Astrocyte (in vitro differentiated cells and primary cell): ENCODE data around the gene SPATC1L. TPM values are rescaled to one million over a fixed set of nuclear protein-coding genes. Genes with fewer than 3 reads are reported as not detected.

Source experiments
- DNase-seq: peaks from one replicate; pipeline ENCODE4 v3.0.0-alpha.2; 2010; ENCODE audit warnings: low read depth
- FAIRE-seq: peaks from 2 replicates; lab custom pipeline; 2011; peaks lifted over from hg19 to GRCh38; lab: Jason Lieb, UNC
- H2AFZ ChIP-seq: 2 replicates; pipeline ENCODE4 v1.6.0; 2012; ENCODE audit warnings: low read depth, low read length, inconsistent platforms
- H3K27ac ChIP-seq: 2 replicates; pipeline ENCODE4 v1.5.1; 2011; ENCODE audit warnings: low read depth, low read length, inconsistent platforms
- H3K27me3 ChIP-seq: 2 replicates; pipeline ENCODE4 v1.6.0; 2011; ENCODE audit warnings: low read length, inconsistent platforms; ENCODE audit not compliant: insufficient read depth
- H3K36me3 ChIP-seq: 2 replicates; pipeline ENCODE4 v1.5.1; 2011; ENCODE audit warnings: low read length, inconsistent platforms; ENCODE audit not compliant: insufficient read depth
- H3K4me1 ChIP-seq: 2 replicates; pipeline ENCODE4 v1.5.1; 2011; ENCODE audit warnings: low read length, inconsistent platforms; ENCODE audit not compliant: insufficient read depth
- H3K4me2 ChIP-seq: 2 replicates; pipeline ENCODE4 v1.6.0; 2012; ENCODE audit warnings: low read length, inconsistent platforms
- H3K4me3 ChIP-seq: 2 replicates; pipeline ENCODE4 v1.5.1; 2011; ENCODE audit warnings: low read depth, mild to moderate bottlenecking, low read length, inconsistent platforms; ENCODE audit not compliant: insufficient read depth
- H3K79me2 ChIP-seq: 2 replicates; pipeline ENCODE4 v1.6.0; 2012; ENCODE audit warnings: mild to moderate bottlenecking, low read length, inconsistent platforms; ENCODE audit not compliant: insufficient read depth
- H3K9ac ChIP-seq: 2 replicates; pipeline ENCODE4 v1.6.0; 2012; ENCODE audit warnings: mild to moderate bottlenecking, low read length, inconsistent platforms
- H3K9me3 ChIP-seq: 2 replicates; pipeline ENCODE4 v1.5.1; 2012; ENCODE audit warnings: low read depth, mild to moderate bottlenecking, low read length, inconsistent platforms; ENCODE audit not compliant: insufficient read depth
- H4K20me1 ChIP-seq: 2 replicates; pipeline ENCODE4 v1.6.0; 2012; ENCODE audit warnings: low read length, inconsistent platforms; ENCODE audit not compliant: insufficient read depth
- H3K27ac Mint-ChIP-seq: one replicate; pipeline ENCODE4 v1.8.0; 2021; ENCODE audit warnings: mild to moderate bottlenecking, mixed read lengths; ENCODE audit not compliant: unreplicated experiment
- H3K27me3 Mint-ChIP-seq: one replicate; pipeline ENCODE4 v1.8.0; 2021; ENCODE audit warnings: low read depth, mixed read lengths; ENCODE audit not compliant: unreplicated experiment
- H3K36me3 Mint-ChIP-seq: one replicate; pipeline ENCODE4 v1.8.0; 2021; ENCODE audit warnings: low read depth, mixed read lengths; ENCODE audit not compliant: unreplicated experiment
- H3K4me1 Mint-ChIP-seq: one replicate; pipeline ENCODE4 v1.8.0; 2021; ENCODE audit warnings: low read depth, mixed read lengths; ENCODE audit not compliant: unreplicated experiment
- H3K4me3 Mint-ChIP-seq: one replicate; pipeline ENCODE4 v1.8.0; 2021; ENCODE audit warnings: mild to moderate bottlenecking, moderate library complexity, mixed read lengths; ENCODE audit not compliant: unreplicated experiment
- H3K9me3 Mint-ChIP-seq: one replicate; pipeline ENCODE4 v1.8.0; 2021; ENCODE audit warnings: mild to moderate bottlenecking, mixed read lengths; ENCODE audit not compliant: unreplicated experiment
- EZH2 ChIP-seq: IDR thresholded peaks from 2 replicates; pipeline ENCODE4 v1.6.1; 2012; ENCODE audit warnings: mild to moderate bottlenecking, low read length, inconsistent platforms; ENCODE audit not compliant: insufficient read depth
- total RNA-seq: library from RNA; stranded (reverse); gene quantifications from 2 replicates; pipeline ENCODE4 v1.2.1, GENCODE V29; 2021
- TF ChIP-seq, protein P1 (sequence below): IDR thresholded peaks from 2 replicates; pipeline ENCODE4 v1.5.1; 2011; ENCODE audit warnings: low read depth, mild to moderate bottlenecking, inconsistent platforms, low read length, moderate library complexity; ENCODE audit not compliant: insufficient read depth

SPATC1L gene
- total RNA-seq, 1 donor from 2014 or later = 17.8 TPM

DNA sequence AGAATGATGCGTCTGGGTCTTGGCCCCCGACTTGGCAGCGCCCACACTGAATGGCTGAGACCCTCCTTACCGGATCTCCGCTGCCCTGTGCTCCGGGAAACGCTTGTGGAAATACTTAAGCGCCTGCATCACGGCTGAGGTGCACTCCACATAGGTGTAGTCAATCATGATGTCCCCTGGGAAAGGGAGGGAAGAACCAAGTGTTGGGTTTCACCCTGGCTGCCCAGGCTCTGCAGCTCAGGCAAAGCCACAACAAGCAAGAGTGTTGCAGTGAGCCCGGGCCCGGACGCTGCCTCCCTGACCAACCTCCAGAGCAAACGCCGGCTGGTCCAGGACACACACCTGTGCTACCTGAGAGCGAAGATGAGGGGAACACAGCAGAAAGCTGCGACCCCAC, 21.5 kb upstream of the SPATC1L start:
- Histone ChIP-seq H3K27me3 (no peaks in the 10 kb centered on the region), H3K4me2 (no peak overlapping the region), H3K9me3 (no peaks in the 10 kb centered on the region), H2AFZ (no peak overlapping the region), H3K9ac (no peak overlapping the region), H3K79me2 (no peaks in the 10 kb centered on the region), H3K4me1 (no peaks in the 10 kb centered on the region), H3K4me3 (no peak overlapping the region), H3K27ac (no peak overlapping the region), H3K36me3 (peaks cover 18% of the 10 kb centered on the region), H4K20me1 (peaks cover 4% of the 10 kb centered on the region)
- no peaks in the 10 kb centered on the region for H3K27me3 Mint-ChIP-seq
- H3K27ac Mint-ChIP-seq = no peak overlapping the region
- DNase-seq (no peak), FAIRE-seq (no peak)
- H3K36me3 Mint-ChIP-seq = peaks cover 13% of the 10 kb centered on the region
- H3K4me3 Mint-ChIP-seq = no peak overlapping the region
- H3K4me1 Mint-ChIP-seq = no peaks in the 10 kb centered on the region
- H3K9me3 Mint-ChIP-seq = no peaks in the 10 kb centered on the region
- TF ChIP-seq EZH2 = no peak
- TF ChIP-seq, protein P1, sequence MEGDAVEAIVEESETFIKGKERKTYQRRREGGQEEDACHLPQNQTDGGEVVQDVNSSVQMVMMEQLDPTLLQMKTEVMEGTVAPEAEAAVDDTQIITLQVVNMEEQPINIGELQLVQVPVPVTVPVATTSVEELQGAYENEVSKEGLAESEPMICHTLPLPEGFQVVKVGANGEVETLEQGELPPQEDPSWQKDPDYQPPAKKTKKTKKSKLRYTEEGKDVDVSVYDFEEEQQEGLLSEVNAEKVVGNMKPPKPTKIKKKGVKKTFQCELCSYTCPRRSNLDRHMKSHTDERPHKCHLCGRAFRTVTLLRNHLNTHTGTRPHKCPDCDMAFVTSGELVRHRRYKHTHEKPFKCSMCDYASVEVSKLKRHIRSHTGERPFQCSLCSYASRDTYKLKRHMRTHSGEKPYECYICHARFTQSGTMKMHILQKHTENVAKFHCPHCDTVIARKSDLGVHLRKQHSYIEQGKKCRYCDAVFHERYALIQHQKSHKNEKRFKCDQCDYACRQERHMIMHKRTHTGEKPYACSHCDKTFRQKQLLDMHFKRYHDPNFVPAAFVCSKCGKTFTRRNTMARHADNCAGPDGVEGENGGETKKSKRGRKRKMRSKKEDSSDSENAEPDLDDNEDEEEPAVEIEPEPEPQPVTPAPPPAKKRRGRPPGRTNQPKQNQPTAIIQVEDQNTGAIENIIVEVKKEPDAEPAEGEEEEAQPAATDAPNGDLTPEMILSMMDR = no peak

DNA sequence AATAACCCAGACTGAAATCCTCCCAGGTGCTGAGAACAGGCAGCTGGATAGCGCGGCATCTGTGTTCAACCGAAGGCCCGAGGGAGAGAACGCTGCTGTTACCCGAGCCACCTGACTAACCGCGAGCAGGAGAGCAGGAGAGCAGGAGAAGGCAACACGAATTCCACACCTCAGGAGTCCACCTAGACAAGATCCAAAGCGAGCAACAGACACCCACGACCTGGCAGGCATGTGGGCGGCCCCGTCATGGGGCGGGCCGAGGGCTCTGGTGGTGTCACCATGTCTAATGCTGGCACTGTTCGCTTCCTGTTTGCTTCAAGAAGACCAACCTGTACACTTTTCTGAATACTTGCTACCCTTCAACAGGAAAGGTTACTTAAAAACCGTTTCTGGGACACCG, 20.9 kb upstream of the SPATC1L start:
- no peak overlapping the region for H3K27ac Mint-ChIP-seq
- H3K27ac ChIP-seq = no peak overlapping the region
- no peaks in the 10 kb centered on the region for H3K79me2 ChIP-seq
- H3K27me3 ChIP-seq = no peaks in the 10 kb centered on the region
- FAIRE-seq (no peak), DNase-seq (no peak)
- H3K4me1 Mint-ChIP-seq = no peaks in the 10 kb centered on the region
- TF ChIP-seq EZH2 = no peak
- TF ChIP-seq, protein P1 = no peak
- H3K4me3 ChIP-seq = no peak overlapping the region
- no peaks in the 10 kb centered on the region for H3K27me3 Mint-ChIP-seq
- H3K4me3 Mint-ChIP-seq = no peak overlapping the region
- no peaks in the 10 kb centered on the region for H3K9me3 ChIP-seq
- H3K4me1 ChIP-seq = no peaks in the 10 kb centered on the region
- H3K36me3 Mint-ChIP-seq = peaks cover 12% of the 10 kb centered on the region
- H4K20me1 ChIP-seq = no peaks in the 10 kb centered on the region
- H3K36me3 ChIP-seq = peaks cover 21% of the 10 kb centered on the region
- H3K4me2 ChIP-seq = no peak overlapping the region
- H3K9ac ChIP-seq = no peak overlapping the region
- H3K9me3 Mint-ChIP-seq = no peaks in the 10 kb centered on the region
- H2AFZ ChIP-seq = no peak overlapping the region

DNA sequence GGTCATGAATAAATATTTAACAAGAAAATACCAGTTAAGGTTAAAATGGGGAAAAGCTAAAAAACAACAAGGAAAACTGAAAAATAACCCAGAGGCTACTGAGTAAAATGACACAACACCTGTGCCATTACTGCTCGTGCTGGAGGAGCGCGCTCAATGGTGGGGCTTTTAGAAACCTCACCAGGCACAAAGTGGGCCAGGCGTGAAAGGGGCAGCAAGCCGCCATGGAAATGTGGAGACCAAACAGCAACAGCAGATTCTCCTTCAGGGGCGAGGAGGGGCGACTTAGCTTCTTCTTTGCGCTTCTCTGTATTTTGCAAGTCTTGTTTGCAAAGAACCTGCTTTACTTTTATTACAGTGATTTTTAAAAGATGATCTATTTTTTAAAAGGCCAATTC, 18.9 kb upstream of the SPATC1L start:
- H3K27ac Mint-ChIP-seq = no peak overlapping the region
- no peaks in the 10 kb centered on the region for H3K4me1 ChIP-seq
- H3K9me3 ChIP-seq = no peaks in the 10 kb centered on the region
- H3K36me3 ChIP-seq = peaks cover 32% of the 10 kb centered on the region
- H3K36me3 Mint-ChIP-seq = peaks cover 13% of the 10 kb centered on the region
- no peak for TF ChIP-seq EZH2
- TF ChIP-seq, protein P1 = no peak
- no peak overlapping the region for H3K4me2 ChIP-seq
- H4K20me1 ChIP-seq = peaks cover 3% of the 10 kb centered on the region
- H3K79me2 ChIP-seq = no peaks in the 10 kb centered on the region
- no peaks in the 10 kb centered on the region for H3K4me1 Mint-ChIP-seq
- H3K9me3 Mint-ChIP-seq = no peaks in the 10 kb centered on the region
- H3K4me3 Mint-ChIP-seq = no peak overlapping the region
- H3K27me3 Mint-ChIP-seq = no peaks in the 10 kb centered on the region
- no peak overlapping the region for H2AFZ ChIP-seq
- H3K27ac ChIP-seq = no peak overlapping the region
- no peak overlapping the region for H3K4me3 ChIP-seq
- H3K9ac ChIP-seq = no peak overlapping the region
- no peaks in the 10 kb centered on the region for H3K27me3 ChIP-seq
- FAIRE-seq = no peak
- DNase-seq = no peak
